Activated CD4-positive, CD25-positive, alpha-beta regulatory T cell treated with anti-CD3 and anti-CD28 coated beads, Interleukin-2, amount 50 U/mL, for 24 hours (primary cell): ENCODE measurements around the gene CLCN7.

Experiments used
- ATAC-seq, 2 donors: fragments of 150-1000 bp; cut with Tn5 transposase; one replicate each; pipeline ENCODE4 v1.10.0; 2021; ENCODE audit warnings: mild to moderate bottlenecking in 1 of 2, moderate library complexity in 1 of 2

CLCN7 gene

GRCh38 chr16:1501630-1502029, 26.8 kb upstream of the CLCN7 start:
- no peak for ATAC-seq

GRCh38 chr16:1500465-1501150, 25.8 kb upstream of the CLCN7 start:
- ATAC-seq, result no peak

- ATAC-seq, result no peak
These were observed 25.1 kb upstream of the CLCN7 start for GRCh38 chr16:1499756-1500464.

GRCh38 chr16:1498899-1499676, 24.3 kb upstream of the CLCN7 start:
- no peak for ATAC-seq

GRCh38 chr16:1497014-1497598, 22.3 kb upstream of the CLCN7 start:
- no peak for ATAC-seq

GRCh38 chr16:1496464-1496863, 21.6 kb upstream of the CLCN7 start:
- no peak for ATAC-seq

- ATAC-seq, result no peak
These were observed 21.0 kb upstream of the CLCN7 start for GRCh38 chr16:1495889-1496262.

GRCh38 chr16:1495211-1495888, 20.5 kb upstream of the CLCN7 start:
- no peak for ATAC-seq

GRCh38 chr16:1494711-1495110, 19.9 kb upstream of the CLCN7 start:
- ATAC-seq, result no peak

GRCh38 chr16:1494129-1494640, 19.4 kb upstream of the CLCN7 start:
- no peak for ATAC-seq

GRCh38 chr16:1493746-1494094, 18.9 kb upstream of the CLCN7 start:
- peak; percentile 6 to 30 for ATAC-seq

GRCh38 chr16:1492923-1493745, 18.3 kb upstream of the CLCN7 start, which contains the start of gene TELO2:
TSS of gene TELO2 (plus strand) at chr16:1493360. CDS start at chr16:1494282, 922 bp downstream.
- ATAC-seq, result peak; percentile 80 to 81

GRCh38 chr16:1492082-1492922, 17.5 kb upstream of the CLCN7 start:
- ATAC-seq, result no peak

GRCh38 chr16:1491327-1491726, 16.5 kb upstream of the CLCN7 start:
- ATAC-seq, result no peak

GRCh38 chr16:1489077-1489476, 14.2 kb upstream of the CLCN7 start:
- ATAC-seq, result no peak

GRCh38 chr16:1488619-1489018, 13.8 kb upstream of the CLCN7 start, which contains the start of gene PTX4:
TSS of gene PTX4 (minus strand) at chr16:1488944. CDS start at chr16:1488909, 35 bp downstream.
- ATAC-seq, result no peak

GRCh38 chr16:1488054-1488601, 13.3 kb upstream of the CLCN7 start:
- no peak for ATAC-seq

- ATAC-seq, result no peak
These were observed 12.7 kb upstream of the CLCN7 start for GRCh38 chr16:1487395-1488053.

- no peak for ATAC-seq
These were observed 11.9 kb upstream of the CLCN7 start for GRCh38 chr16:1486551-1487390.
